ENCODE data around the gene NPFFR1.

Gene NPFFR1

GRCh38 chr10:70292004-70292403 lies 8.2 kb upstream of the NPFFR1 start:
- H3K4me1 ChIP-seq (ENCODE audit: control insufficient read depth, insufficient read depth, low read length): no peaks in the 10 kb centered on the region
- POLR2A ChIA-PET: no interaction called here
- no peaks in the 10 kb centered on the region for H3K9me3 ChIP-seq (ENCODE audit: control insufficient read depth, insufficient read depth, low read depth, low read length)
- no peak for TF ChIP-seq ZNF837 (tag by site-specific recombination; IDR thresholded peaks at IDR 0.05)
- H3K27ac ChIP-seq (ENCODE audit: extremely low read depth, low read depth, low read length): no peak overlapping the region
- CTCF ChIA-PET: interaction anchor here (0.6 to 2.0 kb wide), 3 partner anchors 20 to 512 kb away, joined by 4 to 10 read pairs (median 5); no protein-coding TSS in a partner anchor
- no peaks in the 10 kb centered on the region for H3K36me3 ChIP-seq (ENCODE audit: control insufficient read depth in 2 of 2, insufficient read depth in 1 of 2, low read length in 2 of 2)
- no peak overlapping the region for H3K4me3 ChIP-seq (ENCODE audit: low read depth, low read length)

GRCh38 chr10:70289739-70290138 lies 5.9 kb upstream of the NPFFR1 start:
- TF ChIP-seq EGR2 (tag by site-specific recombination; IDR thresholded peaks at IDR 0.05; ENCODE audit: low read depth): no peak
- TF ChIP-seq ZBTB49 (tag by site-specific recombination; IDR thresholded peaks at IDR 0.05; ENCODE audit: low read depth): no peak
- no peak for TF ChIP-seq ZNF488 (tag by site-specific recombination; IDR thresholded peaks at IDR 0.05)
- no peak for TF ChIP-seq ZNF146 (tag by site-specific recombination; IDR thresholded peaks at IDR 0.05)
- TF ChIP-seq ZNF704 (tag by site-specific recombination; IDR thresholded peaks at IDR 0.05): no peak
- no peak for TF ChIP-seq YY2 (tag by site-specific recombination; IDR thresholded peaks at IDR 0.05)
- no peak for TF ChIP-seq ZNF677 (tag by site-specific recombination; IDR thresholded peaks at IDR 0.05)
- no peak for TF ChIP-seq PRDM1 (tag by site-specific recombination; IDR thresholded peaks at IDR 0.05)
- no peak for TF ChIP-seq ZNF223 (tag by site-specific recombination; IDR thresholded peaks at IDR 0.05)
- no peak for TF ChIP-seq ZNF501 (tag by site-specific recombination; IDR thresholded peaks at IDR 0.05)
- no peak for TF ChIP-seq PRDM2 (tag by site-specific recombination; IDR thresholded peaks at IDR 0.05; ENCODE audit: borderline replicate concordance)
- no peak for TF ChIP-seq ZNF202 (tag by site-specific recombination; IDR thresholded peaks at IDR 0.05; ENCODE audit: borderline replicate concordance)
- TF ChIP-seq ZNF175 (tag by site-specific recombination; IDR thresholded peaks at IDR 0.05): no peak
- TF ChIP-seq ZNF391 (tag by site-specific recombination; IDR thresholded peaks at IDR 0.05; ENCODE audit: borderline replicate concordance, low read depth): no peak
- TF ChIP-seq ZNF132 (tag by site-specific recombination; IDR thresholded peaks at IDR 0.05; ENCODE audit: borderline replicate concordance): no peak
- no peak for TF ChIP-seq ZNF335 (tag by site-specific recombination; conservative IDR thresholded peaks at IDR 0.05)
- no peak for TF ChIP-seq ZSCAN5A (tag by site-specific recombination; IDR thresholded peaks at IDR 0.05)
- TF ChIP-seq ZNF169 (tag by site-specific recombination; IDR thresholded peaks at IDR 0.05): no peak
- no peak overlapping the region for H3K4me3 ChIP-seq (ENCODE audit: low read depth, low read length)
- ChIA-PET CTCF (interaction anchor here (0.6 to 1.9 kb wide), 4 partner anchors 16 to 169 kb away, joined by 3 to 10 read pairs (median 3); no protein-coding TSS in a partner anchor), POLR2A (no interaction called here)
- no peaks in the 10 kb centered on the region for H3K9me3 ChIP-seq (ENCODE audit: control insufficient read depth, insufficient read depth, low read depth, low read length)
- no peaks in the 10 kb centered on the region for H3K36me3 ChIP-seq (ENCODE audit: control insufficient read depth in 2 of 2, insufficient read depth in 1 of 2, low read length in 2 of 2)
- H3K4me1 ChIP-seq (ENCODE audit: control insufficient read depth, insufficient read depth, low read length): no peaks in the 10 kb centered on the region
- no peak overlapping the region for H3K27ac ChIP-seq (ENCODE audit: extremely low read depth, low read depth, low read length)

Data from HEK293 (cell line).